ENCODE measurements around the gene DUOX1. TPM values are rescaled to one million over a fixed set of nuclear protein-coding genes. Genes with fewer than 3 reads are reported as not detected.

DUOX1 gene
- total and polyA plus RNA-seq, 9 of the 15 experiments (the other 6 are each of a cell fraction or from before 2014, with no cell fraction given) = 0.01 to 0.22 (median 0.01) TPM; not detected in 6

DNA sequence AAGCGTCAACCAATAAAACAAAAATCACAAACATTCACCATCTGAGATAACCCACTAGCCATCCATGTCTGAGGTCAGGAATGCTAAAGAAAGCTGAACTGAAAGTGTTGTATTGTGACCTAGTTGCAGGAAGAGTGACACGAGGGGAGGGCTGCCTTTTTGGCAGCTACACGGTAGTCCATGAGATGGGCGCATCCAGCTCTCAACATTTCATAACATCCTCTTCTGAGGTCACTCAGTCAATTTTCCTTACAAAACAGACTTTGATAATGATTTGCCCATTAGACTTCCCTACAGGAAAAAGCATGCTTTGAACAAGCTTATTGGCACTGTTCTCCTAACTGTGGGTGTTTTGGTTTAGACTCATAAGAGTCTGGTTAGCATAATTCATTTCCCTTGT lies 73.4 kb downstream of the DUOX1 start:
- H3K79me2 ChIP-seq (ENCODE audit: control insufficient read depth, insufficient read depth, low read length) = no peaks in the 10 kb centered on the region
- ChIA-PET CTCF (ENCODE audit: low intra/inter-chr PET ratio) (no interaction called here), POLR2A (no interaction called here)
- ATAC-seq = no peak
- intact Hi-C loops (cut with micrococcal nuclease) (loop anchor here (5.0 kb wide), 1 partner anchor 409 kb away; no protein-coding TSS in a partner anchor), in situ Hi-C loops (cut with MboI) (no loop called here)
- H3K9me1 ChIP-seq (ENCODE audit: control insufficient read depth, insufficient read depth, low read length) = no peaks in the 10 kb centered on the region
- no peak overlapping the region for H3K4me2 ChIP-seq (ENCODE audit: insufficient read depth, low read length)
- H4K20me1 ChIP-seq (replicated peaks; ENCODE audit: control insufficient read depth, insufficient read depth, low read length) = no peaks in the 10 kb centered on the region
- peaks cover 0 to 2% of the 10 kb centered on the region in 2 experiments; a peak in 2 of 5 replicates for H3K4me1 ChIP-seq (replicated peaks in 1 of 2; ENCODE audit: control insufficient read depth in 2 of 2, insufficient read depth in 2 of 2, low read length in 2 of 2)
- no peaks in the 10 kb centered on the region for H3K36me3 ChIP-seq (ENCODE audit: control insufficient read depth, insufficient read depth, low read length)
- TF ChIP-seq, protein P1, sequence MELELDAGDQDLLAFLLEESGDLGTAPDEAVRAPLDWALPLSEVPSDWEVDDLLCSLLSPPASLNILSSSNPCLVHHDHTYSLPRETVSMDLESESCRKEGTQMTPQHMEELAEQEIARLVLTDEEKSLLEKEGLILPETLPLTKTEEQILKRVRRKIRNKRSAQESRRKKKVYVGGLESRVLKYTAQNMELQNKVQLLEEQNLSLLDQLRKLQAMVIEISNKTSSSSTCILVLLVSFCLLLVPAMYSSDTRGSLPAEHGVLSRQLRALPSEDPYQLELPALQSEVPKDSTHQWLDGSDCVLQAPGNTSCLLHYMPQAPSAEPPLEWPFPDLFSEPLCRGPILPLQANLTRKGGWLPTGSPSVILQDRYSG (tag; conservative IDR thresholded peaks at IDR 0.05; ENCODE audit: low read depth) = no peak
- TF ChIP-seq KAT8 (IDR thresholded peaks at IDR 0.05; ENCODE audit: low read depth) (no peak), NCOA2 (IDR thresholded peaks at IDR 0.05; ENCODE audit: partially characterized antibody in 2 of 2) (no peak), CC2D1A (IDR thresholded peaks at IDR 0.05) (no peak), ZKSCAN8 (CRISPR knock-in tag; IDR thresholded peaks at IDR 0.05) (no peak), GTF2A2 (tag; IDR thresholded peaks at IDR 0.05) (no peak), PRPF4 (IDR thresholded peaks at IDR 0.05; ENCODE audit: insufficient read depth, low read depth, low read length, poor library complexity, severe bottlenecking) (no peak), HNRNPUL1 (IDR thresholded peaks at IDR 0.05; ENCODE audit: low read length) (no peak), MTF1 (CRISPR knock-in tag; IDR thresholded peaks at IDR 0.05; ENCODE audit: borderline replicate concordance) (no peak), ZNF408 (CRISPR knock-in tag; IDR thresholded peaks at IDR 0.05; ENCODE audit: low read depth) (no peak), CHD1 (IDR thresholded peaks at IDR 0.05; ENCODE audit: low read length) (no peak), TBP (optimal IDR thresholded peaks at IDR 0.05; ENCODE audit: low read depth, low read length) (no peak), MYNN (IDR thresholded peaks at IDR 0.05) (no peak), MYNN (CRISPR knock-in tag; IDR thresholded peaks at IDR 0.05) (no peak), SMAD2 (IDR thresholded peaks at IDR 0.05; ENCODE audit: low read depth, low read length) (no peak), ZNF143 (CRISPR knock-in tag; IDR thresholded peaks at IDR 0.05) (no peak)
- TF ChIP-seq, protein P2, sequence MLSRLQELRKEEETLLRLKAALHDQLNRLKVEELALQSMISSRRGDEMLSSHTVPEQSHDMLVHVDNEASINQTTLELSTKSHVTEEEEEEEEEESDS (CRISPR knock-in tag; IDR thresholded peaks at IDR 0.05) = no peak
- TF ChIP-seq, protein P3, sequence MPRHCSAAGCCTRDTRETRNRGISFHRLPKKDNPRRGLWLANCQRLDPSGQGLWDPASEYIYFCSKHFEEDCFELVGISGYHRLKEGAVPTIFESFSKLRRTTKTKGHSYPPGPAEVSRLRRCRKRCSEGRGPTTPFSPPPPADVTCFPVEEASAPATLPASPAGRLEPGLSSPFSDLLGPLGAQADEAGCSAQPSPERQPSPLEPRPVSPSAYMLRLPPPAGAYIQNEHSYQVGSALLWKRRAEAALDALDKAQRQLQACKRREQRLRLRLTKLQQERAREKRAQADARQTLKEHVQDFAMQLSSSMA (CRISPR knock-in tag; IDR thresholded peaks at IDR 0.05) = no peak
- TF ChIP-seq, protein P4, sequence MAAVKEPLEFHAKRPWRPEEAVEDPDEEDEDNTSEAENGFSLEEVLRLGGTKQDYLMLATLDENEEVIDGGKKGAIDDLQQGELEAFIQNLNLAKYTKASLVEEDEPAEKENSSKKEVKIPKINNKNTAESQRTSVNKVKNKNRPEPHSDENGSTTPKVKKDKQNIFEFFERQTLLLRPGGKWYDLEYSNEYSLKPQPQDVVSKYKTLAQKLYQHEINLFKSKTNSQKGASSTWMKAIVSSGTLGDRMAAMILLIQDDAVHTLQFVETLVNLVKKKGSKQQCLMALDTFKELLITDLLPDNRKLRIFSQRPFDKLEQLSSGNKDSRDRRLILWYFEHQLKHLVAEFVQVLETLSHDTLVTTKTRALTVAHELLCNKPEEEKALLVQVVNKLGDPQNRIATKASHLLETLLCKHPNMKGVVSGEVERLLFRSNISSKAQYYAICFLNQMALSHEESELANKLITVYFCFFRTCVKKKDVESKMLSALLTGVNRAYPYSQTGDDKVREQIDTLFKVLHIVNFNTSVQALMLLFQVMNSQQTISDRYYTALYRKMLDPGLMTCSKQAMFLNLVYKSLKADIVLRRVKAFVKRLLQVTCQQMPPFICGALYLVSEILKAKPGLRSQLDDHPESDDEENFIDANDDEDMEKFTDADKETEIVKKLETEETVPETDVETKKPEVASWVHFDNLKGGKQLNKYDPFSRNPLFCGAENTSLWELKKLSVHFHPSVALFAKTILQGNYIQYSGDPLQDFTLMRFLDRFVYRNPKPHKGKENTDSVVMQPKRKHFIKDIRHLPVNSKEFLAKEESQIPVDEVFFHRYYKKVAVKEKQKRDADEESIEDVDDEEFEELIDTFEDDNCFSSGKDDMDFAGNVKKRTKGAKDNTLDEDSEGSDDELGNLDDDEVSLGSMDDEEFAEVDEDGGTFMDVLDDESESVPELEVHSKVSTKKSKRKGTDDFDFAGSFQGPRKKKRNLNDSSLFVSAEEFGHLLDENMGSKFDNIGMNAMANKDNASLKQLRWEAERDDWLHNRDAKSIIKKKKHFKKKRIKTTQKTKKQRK (IDR thresholded peaks at IDR 0.05; ENCODE audit: borderline replicate concordance, low read depth, low read length) = no peak
- DNase-seq (ENCODE audit: extremely low read depth in 1 of 4, low spot score in 3 of 4) = no peak
- H3K9me3 ChIP-seq (replicated peaks; ENCODE audit: control insufficient read depth, insufficient read depth, low read depth, low read length) = no peaks in the 10 kb centered on the region
- H2AFZ ChIP-seq (ENCODE audit: low read depth, low read length) = 0 out of 2 replicates have a peak overlapping the region, but pooled peaks have one; percentile 12
- FAIRE-seq = no peak
- WGBS (ENCODE audit: insufficient coverage, low coverage, missing lambda C conversion rate) = 4% methylated on average over 3 of the region's 4 CpGs
- H3K4me3 ChIP-seq = no peak overlapping the region
- H3K27me3 ChIP-seq (ENCODE audit: control insufficient read depth in 2 of 2, insufficient read depth in 2 of 2, low read length in 2 of 2) = peaks cover 2 to 4% of the 10 kb centered on the region in 2 experiments; a peak in 1 of 5 replicates
- BruUV-seq (replicated peaks) = no TSS peak
- no peak overlapping the region for H3K9ac ChIP-seq (ENCODE audit: insufficient read depth in 1 of 2, low read depth in 2 of 2, low read length in 2 of 2)
- H3K27ac ChIP-seq (ENCODE audit: extremely low read depth, low read depth, low read length) = no peak overlapping the region
